ENCODE results near the gene DDX31.

DDX31 gene

DNA sequence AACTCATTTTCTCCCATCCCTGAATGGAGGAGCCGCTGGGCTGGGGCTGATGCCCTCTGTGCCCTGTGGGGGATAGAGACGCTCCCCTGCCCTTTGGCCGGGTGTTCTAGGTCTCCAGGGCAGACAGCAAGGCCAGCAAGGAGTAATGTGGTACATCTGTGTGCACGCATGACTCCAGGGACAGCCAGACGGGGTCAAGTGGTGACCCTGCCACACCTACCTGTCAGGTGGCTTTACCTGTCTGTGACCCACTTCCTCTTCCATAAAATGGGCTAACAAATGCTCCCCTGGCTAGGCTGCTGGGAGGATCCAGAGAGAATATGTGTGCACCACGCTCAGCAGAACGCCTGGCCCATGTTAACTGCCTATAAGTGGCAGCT is 122.7 kb downstream of the DDX31 start:
- TF ChIP-seq ZFX (IDR thresholded peaks at IDR 0.05), result no peak
- TF ChIP-seq, protein P1, sequence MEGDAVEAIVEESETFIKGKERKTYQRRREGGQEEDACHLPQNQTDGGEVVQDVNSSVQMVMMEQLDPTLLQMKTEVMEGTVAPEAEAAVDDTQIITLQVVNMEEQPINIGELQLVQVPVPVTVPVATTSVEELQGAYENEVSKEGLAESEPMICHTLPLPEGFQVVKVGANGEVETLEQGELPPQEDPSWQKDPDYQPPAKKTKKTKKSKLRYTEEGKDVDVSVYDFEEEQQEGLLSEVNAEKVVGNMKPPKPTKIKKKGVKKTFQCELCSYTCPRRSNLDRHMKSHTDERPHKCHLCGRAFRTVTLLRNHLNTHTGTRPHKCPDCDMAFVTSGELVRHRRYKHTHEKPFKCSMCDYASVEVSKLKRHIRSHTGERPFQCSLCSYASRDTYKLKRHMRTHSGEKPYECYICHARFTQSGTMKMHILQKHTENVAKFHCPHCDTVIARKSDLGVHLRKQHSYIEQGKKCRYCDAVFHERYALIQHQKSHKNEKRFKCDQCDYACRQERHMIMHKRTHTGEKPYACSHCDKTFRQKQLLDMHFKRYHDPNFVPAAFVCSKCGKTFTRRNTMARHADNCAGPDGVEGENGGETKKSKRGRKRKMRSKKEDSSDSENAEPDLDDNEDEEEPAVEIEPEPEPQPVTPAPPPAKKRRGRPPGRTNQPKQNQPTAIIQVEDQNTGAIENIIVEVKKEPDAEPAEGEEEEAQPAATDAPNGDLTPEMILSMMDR (conservative IDR thresholded peaks at IDR 0.05), result no peak
- no peak overlapping the region for H3K27ac ChIP-seq

DNA sequence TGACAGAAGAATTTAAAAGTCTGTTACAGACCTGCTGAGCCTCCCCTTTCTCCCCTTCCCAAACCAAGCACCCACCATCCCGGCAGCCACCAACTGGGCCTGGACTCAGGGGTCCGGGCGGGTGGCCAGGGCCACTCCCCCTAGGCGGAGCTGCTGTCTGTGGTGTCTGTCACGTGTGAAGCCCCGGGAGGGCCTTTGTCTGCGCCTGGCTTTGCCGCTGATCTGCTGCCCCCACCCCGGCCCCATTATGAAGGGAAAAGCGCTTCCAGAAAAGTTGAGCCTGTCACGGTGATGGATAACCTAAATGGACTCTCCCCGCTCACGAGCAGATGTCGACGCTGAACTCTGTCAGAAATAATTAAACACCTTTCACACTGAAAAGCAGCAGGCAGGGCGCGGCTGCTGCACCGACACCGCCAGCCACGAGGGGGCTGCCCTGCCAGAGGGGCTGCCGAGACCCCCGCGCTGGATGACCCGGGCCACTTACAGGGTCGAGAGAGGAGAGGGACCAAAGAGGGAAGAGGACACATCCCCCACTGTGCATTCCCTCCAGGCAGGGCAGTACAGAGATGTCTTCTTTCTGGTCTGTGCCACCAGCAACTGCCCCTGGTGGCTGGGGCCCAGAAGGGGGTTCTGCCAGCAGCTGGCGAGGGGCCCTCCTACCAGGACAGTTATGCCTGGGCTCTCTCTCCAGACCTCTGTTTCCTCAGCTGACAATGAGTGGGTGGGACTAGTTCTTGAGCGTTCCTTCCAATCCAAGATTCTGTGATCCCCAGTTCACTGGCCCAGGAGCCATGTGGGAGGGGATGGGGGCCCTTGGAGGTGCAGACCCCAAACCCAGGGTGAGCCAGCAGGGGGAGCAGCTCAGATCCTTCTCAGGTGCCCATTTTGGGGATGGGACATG is 123.4 kb downstream of the DDX31 start:
- TF ChIP-seq ZFX (IDR thresholded peaks at IDR 0.05), result no peak
- TF ChIP-seq, protein P1 (conservative IDR thresholded peaks at IDR 0.05), result no peak; the same call in 1 of the 2 replicates
- no peak overlapping the region for H3K27ac ChIP-seq

DNA sequence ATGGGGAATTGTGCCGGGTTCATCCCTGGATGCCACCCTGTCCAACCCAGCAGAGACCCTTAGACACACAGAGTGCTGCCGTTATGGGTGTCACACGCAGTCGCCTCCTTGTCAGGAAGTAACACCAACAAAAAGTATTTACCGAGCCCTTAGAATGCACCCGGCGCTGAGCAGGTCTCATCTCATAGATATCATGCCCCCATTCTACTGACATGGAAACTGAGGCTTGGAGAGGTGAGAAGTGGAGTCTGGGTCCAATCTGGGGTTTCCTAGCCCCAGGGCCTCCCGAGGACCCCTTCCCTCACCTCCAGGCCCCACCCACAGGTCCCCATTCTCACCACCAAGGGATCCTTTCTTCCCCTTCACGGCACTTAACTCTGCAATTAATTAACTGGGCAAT is 124.2 kb downstream of the DDX31 start:
- no peak for TF ChIP-seq ZFX (IDR thresholded peaks at IDR 0.05)
- TF ChIP-seq, protein P1 (conservative IDR thresholded peaks at IDR 0.05), result no peak
- no peak overlapping the region for H3K27ac ChIP-seq

DNA sequence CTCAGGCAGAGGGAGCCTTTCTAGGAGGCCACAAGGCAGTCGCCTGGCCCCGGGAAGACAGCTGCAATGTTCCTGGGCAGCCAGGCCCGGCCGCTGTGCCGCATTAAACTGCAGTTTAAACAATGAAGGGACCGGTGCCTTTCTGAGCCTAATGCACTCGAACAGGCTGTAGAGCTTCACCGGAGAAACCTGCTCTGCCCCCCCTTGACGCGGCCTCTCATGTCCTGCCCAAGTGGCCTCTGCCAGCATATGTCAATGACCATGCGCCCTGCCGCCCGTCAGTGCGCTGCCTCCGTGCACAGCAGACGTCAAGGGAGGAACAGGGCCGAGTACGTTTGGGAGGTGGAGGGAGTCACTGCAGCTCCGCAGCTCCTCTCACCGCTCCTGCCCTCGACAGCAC is 125.8 kb downstream of the DDX31 start:
- TF ChIP-seq, protein P1 (conservative IDR thresholded peaks at IDR 0.05), result no peak
- no peak for TF ChIP-seq ZFX (IDR thresholded peaks at IDR 0.05)
- no peak overlapping the region for H3K27ac ChIP-seq

DNA sequence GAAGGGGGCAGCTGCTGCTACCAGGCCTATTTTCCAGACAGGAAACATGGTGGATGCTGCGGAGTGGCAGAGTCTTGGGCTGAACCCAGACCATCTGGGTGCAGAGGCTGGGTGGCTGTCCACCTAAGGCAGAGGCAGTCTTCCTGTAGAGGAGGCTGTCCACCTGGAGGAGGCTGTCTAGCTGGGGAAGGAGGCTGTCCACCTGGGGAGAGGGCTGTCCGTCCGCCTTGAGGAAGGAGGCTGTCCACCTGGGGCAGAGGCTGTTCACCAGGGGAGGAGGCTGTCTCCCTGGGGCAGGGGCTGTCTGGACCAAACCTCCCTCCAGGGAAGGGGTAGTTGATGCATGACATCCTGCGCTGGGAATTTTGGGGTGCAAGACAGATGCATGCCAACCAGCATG is 126.5 kb downstream of the DDX31 start:
- no peak overlapping the region for H3K27ac ChIP-seq
- TF ChIP-seq, protein P1 (conservative IDR thresholded peaks at IDR 0.05), result no peak
- no peak for TF ChIP-seq ZFX (IDR thresholded peaks at IDR 0.05)

Measured in C4-2B (cell line).